GM18505 (cell line): ENCODE data around the gene UBR1.

ENCODE experiments used
- ATAC-seq: cut with Tn5 transposase; IDR thresholded peaks from one replicate; pipeline ENCODE4 v1.9.1; 2021; ENCODE audit not compliant: unreplicated experiment
- POLR2A ChIP-seq: IDR thresholded peaks from 4 replicates; pipeline ENCODE4 v1.6.1; 2011; ENCODE audit warnings: borderline replicate concordance; ENCODE audit not compliant: insufficient read depth, insufficient read length; ENCODE audit errors: extremely low read depth

The UBR1 gene

GRCh38 chr15:43099105-43099845, 6.6 kb downstream of the UBR1 start:
- TF ChIP-seq POLR2A = no peak
- no peak for ATAC-seq

- no peak for ATAC-seq
- TF ChIP-seq POLR2A = no peak
Observed at GRCh38 chr15:43096411-43096810, 9.4 kb downstream of the UBR1 start.

DNA sequence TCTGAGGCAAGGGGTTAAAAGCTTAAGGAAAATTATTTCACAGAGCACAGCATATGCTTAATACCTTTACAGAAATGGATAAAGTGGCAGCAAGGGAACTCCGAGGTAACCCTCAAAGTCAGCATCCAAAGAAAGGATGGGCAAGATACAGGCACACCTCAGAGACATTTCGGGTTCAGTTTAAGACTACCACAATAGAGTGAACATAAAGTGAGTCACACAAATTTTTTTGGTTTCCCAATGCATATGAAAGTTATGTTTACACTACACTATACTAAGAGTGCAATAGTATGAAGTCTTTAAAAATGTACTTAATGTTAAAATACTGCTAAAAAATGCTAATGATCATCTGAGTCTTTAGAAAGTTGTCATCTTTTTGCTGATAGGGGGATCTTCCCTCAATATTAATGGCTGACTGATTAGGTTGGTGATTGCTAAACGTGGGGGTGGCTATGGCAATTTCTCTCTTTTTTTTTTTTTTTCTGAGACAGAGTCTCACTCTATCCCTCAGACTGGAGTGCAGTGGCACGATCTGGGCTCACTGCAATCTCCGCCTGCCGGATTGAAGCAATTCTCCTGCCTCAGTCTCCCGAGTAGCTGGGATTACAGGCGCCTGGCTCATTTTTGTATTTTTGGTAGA, 10.0 kb downstream of the UBR1 start:
- no peak for ATAC-seq
- no peak for TF ChIP-seq POLR2A

DNA sequence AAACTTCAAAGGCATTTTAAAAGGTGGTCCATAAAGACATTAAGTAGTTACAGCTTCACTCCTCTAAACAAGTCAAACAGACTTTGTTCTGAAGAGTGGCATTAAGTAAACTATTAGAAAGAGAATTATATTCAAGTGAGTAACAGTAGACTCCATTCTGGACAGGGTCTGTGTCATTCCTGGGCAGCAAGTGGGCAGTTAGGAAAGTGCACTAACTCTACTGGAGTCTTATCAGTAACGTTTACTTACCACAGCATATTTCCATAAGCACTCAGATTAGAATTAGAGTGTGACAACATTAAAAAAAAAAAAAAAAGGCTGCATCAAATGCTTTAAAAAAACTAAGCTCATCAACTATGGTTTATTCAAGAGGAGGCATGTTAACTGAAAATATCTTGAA, 10.6 kb downstream of the UBR1 start:
- TF ChIP-seq POLR2A = no peak
- ATAC-seq = no peak

GRCh38 chr15:43094416-43095030, 11.3 kb downstream of the UBR1 start:
- no peak for TF ChIP-seq POLR2A
- no peak for ATAC-seq

DNA sequence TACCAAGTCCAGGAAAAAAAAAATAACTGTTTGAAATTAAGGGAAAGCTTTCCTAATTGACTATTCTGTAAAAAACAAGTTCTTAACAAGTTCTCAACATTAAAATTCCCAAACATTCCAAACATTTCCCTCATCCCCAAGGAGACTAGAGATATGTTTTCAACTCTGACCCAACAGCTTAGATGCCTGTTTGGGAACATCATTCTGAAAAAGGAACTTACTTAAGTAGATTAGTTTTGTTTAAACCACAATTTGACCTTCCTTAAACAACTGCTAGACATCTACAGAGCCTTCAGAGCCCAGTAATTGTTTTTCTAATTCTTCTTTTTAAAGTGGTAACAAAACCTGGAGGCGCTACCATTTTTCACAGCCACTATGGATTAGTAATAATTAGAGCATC, 12.8 kb downstream of the UBR1 start:
- no peak for ATAC-seq
- no peak for TF ChIP-seq POLR2A

DNA sequence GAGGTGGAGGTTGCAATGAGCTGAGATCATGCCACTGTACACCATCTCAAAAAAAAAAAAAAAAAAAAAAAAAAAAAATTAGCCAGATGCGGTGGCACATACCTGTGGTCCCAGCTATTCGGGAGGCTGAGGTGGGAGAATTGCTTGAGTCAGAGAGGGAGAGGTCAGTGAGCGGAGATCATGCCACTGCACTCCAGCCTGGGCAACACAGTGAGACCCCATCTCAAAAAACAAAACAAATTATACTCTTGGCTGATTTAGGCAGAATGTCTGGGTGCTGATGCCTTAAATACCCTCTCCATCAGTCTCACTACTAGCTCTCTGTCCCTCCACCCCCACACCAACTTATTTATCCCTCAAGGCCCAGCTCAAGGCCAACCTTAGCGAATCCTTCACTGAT, 14.0 kb downstream of the UBR1 start:
- TF ChIP-seq POLR2A = no peak
- no peak for ATAC-seq

- TF ChIP-seq POLR2A = no peak
- no peak for ATAC-seq
Observed at GRCh38 chr15:43086551-43086950, 19.3 kb downstream of the UBR1 start.

GRCh38 chr15:43085921-43086320, 19.9 kb downstream of the UBR1 start:
- no peak for TF ChIP-seq POLR2A
- ATAC-seq = no peak

- no peak for TF ChIP-seq POLR2A
- no peak for ATAC-seq
Observed at GRCh38 chr15:43082509-43082908, 23.3 kb downstream of the UBR1 start.

DNA sequence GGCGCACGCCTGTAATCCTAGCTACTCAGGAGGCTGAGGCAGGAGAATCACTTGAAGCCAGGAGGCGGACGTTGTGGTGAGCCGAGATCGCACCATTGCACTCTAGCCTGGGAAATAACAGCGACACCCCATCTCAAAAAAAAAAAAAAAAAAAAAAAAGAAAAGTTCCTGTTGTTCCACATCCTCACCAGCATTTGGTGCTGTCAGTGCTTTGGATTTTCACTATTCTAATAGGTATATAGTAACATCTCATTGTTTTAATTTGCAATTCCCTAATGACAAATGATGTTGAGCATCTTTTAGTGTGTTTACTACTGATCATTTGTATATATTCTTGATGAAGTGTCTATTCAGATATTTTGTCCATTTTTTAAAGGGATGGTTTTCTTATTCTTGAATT, 24.6 kb downstream of the UBR1 start:
- TF ChIP-seq POLR2A = no peak

GRCh38 chr15:43071451-43071850, 34.4 kb downstream of the UBR1 start:
- ATAC-seq = no peak
- no peak for TF ChIP-seq POLR2A

More for the DNA sequence above, 24.6 kb downstream of the UBR1 start:
- no peak for ATAC-seq

GRCh38 chr15:43070893-43071292, 34.9 kb downstream of the UBR1 start:
- TF ChIP-seq POLR2A = no peak
- no peak for ATAC-seq

GRCh38 chr15:43070249-43070648, 35.6 kb downstream of the UBR1 start:
- no peak for ATAC-seq
- no peak for TF ChIP-seq POLR2A

DNA sequence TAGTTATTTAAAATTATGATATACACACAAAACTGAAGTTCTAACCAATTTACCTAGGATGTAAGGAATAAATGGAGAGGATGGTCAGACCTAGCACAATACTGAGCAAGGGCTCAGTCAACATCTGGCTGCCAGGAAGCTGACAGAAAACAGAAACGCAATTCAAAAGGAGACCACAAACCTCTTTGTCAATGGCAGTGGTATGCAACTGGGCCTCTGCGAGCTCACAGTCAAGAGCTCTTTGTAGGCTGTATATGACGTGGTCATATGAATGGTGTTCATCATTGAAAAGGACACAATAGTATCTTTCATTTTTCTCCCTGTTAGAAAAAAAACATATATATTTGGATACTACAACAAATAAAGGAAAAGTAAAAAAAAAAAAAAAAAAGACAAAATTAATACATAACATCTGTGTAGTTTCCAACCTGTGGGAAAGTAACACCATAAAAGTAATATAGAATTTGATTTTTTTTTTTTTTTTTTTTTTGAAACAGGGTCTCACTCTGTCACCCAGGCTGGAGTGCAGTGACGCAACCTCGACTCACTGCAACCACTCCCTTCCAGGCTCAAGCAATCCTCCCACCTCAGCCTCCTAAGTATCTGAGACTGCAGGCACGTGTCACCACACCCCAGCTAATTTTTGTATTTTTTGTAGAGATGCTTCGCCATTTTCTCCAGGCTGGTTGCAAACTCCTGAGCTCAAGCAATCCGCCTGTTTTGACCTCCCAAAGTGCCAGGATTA, 37.9 kb downstream of the UBR1 start:
- no peak for ATAC-seq

More for the DNA sequence above, 37.9 kb downstream of the UBR1 start:
- no peak for TF ChIP-seq POLR2A
